ELF-1 (cell line): ENCODE results near the gene ZFPM1.
"Not testable (repeated sequence)": the region's sequence is repeated elsewhere in the genome, so short reads cannot be mapped to it uniquely, and the experiment has no call there.

Source experiments
- DNase-seq: peaks from one replicate; pipeline ENCODE4 v3.0.0-alpha.2; 2016; ENCODE audit warnings: low read depth, low spot score

The ZFPM1 gene

DNA sequence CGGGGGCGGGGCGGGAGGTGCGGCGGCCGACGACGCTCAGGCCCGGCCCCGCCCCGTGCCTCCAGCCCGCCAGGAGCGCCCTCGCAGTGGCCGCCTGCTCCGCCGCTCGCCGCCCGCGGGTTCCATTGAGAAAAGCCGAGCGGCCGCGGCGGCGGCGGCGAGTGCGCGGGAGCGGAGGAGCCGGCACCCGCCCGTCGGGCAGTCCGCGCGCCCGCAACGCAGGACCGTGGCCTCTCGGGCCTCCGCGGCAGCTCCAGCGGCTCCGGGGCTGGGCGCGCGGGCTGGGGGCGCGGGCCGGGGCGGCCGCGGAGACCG lies at the start of gene ZFPM1:
TSS of gene ZFPM1 (plus strand) at position 64 of the 315 bp plus-strand sequence. CDS start 359 bp downstream, outside the sequence.
- DNase-seq, result no peak

- no peak for DNase-seq
These were observed 49.1 kb upstream of the ZFPM1 start for GRCh38 chr16:88403794-88404581.

- no peak for DNase-seq
These were observed 48.3 kb upstream of the ZFPM1 start for GRCh38 chr16:88404769-88405168.

GRCh38 chr16:88405216-88406060 lies 47.6 kb upstream of the ZFPM1 start:
- no peak for DNase-seq

DNA sequence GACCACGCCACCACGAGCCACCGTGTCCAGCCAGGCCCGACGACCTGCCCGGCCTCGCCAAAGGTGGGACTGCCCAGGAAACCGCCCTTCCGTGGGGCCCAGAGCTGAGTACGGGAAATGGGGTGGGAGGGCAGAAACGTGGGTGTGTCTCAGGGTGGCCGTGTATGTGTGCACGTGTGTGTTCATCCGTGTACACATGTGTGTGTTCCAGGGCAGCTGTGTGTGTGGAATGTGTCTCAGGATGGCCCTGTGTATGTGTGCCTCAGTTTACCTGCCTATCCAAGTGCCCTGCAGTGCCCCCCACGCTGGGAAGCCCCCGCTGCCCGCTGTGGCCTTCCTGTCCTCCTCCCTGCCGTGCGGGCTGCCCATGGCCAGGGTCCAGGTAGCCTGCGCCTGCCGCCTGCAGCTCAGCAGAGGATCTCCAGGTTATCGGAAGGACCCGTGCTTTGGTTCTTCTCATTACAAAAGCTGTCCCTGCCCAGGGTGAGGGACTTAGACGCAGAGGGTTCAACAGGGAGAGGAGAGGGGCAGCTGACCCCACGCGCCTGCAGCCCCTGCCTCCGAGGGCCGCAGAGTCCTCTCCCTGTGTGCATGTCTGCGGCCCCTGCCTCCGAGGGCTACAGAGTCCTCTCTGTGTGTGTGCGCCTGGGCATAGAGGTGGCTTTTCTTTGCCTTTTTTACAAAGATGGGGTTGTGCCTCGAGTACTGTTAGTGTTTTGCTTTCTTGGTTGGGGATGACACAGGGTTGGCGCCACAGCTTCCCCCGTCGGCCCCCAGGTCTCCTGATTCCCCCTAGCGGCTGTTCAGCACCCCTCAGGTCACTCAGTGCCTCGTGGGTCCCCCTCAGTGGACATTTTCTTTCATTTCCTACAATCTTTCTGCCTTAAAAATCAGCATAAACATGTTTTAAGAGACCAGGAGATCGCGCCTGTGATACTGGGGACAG lies 46.7 kb upstream of the ZFPM1 start:
- DNase-seq, result peak; percentile 12

GRCh38 chr16:88407042-88407420 lies 46.0 kb upstream of the ZFPM1 start:
- DNase-seq, result no peak

- no peak for DNase-seq
These were observed 45.3 kb upstream of the ZFPM1 start for GRCh38 chr16:88407807-88408206.

DNA sequence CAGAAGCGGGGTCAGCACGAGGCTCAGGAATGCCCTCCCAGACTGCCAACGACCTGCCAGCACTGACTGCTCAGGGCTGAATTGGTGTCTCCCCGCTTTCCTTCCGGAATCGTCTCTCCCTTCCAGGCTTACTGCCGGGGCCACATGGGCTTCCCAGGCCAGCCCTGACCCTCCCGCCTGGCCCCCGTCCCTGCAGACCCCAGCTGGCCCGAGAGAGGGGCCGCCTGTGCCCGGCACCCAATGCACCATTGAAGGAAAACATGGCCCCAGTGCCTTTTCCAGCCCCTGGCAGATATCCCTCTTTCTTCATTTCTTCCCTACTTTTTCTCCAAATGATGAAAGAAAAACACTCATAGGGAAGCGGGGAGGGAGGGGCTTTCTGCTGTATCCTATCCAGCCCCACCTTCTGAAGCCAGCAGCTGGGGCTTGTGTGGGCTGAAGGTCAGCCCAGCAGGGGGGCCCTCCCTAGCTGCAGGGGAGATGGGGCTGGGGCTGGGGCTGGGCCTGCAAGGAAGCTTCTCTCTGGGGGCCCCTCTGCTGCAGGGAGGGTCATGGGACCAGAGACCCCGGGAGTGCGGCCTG lies 44.4 kb upstream of the ZFPM1 start:
- no peak for DNase-seq

DNA sequence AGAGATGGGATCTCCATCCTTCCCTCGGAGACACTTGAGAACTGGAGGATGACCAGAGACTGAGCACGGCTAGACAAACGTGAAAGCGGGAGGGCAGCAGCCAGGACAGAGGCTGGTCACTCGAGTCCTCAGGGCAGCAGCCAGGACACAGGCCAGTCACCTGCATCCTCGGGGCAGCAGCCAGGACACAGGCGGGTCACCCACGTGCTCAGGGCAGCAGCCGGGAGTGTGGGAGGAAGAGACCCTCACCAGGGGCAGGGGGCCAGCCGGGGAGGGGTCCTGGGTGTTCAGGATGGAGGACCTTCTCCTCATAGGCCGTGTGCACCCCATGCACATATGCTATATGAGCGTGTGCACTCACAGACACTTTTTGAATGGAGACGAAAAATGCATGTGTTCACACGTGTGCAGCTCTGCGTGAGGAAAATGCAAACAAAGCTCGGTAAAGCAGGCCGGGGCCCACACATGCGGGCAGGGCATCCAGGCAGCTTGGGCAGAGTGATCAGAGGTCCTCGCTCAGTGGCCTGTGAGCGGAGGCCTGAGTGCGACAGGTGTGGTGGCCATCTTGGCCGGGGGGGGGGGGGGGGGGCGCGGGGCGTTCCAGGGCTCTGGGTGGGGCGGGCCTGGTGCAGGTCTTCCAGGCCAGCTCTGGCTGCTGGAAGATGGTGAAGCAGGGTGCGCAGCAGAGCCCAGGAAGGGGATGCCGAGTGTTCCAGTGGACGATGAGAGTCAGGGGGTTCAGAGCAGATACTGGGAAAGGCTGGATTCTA lies 43.6 kb upstream of the ZFPM1 start:
- DNase-seq, result no peak

- DNase-seq, result not testable (repeated sequence)
These were observed 42.6 kb upstream of the ZFPM1 start for GRCh38 chr16:88410297-88410968.

- DNase-seq, result no peak
These were observed 41.0 kb upstream of the ZFPM1 start for GRCh38 chr16:88411951-88412576.

DNA sequence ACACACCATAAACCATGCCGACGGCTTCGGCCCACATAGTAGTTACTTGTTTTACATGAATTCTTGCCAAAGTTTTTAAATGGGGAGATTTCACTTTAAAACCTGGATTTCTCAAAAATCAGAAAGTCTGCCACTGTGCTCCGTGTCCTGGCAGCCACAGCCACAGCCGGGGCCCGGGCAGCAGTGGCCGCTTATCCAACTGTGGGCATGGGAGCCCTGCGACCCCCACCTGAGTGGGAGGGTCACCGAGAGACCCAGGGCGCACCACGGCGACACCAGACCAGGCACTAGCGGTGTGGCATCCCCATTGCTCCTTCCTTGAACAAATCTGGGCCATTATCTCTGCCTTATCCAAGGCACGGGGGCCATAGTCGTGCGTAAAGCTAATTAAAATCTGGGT lies 40.3 kb upstream of the ZFPM1 start:
- DNase-seq, result no peak

GRCh38 chr16:88413231-88413630 lies 39.8 kb upstream of the ZFPM1 start:
- no peak for DNase-seq

DNA sequence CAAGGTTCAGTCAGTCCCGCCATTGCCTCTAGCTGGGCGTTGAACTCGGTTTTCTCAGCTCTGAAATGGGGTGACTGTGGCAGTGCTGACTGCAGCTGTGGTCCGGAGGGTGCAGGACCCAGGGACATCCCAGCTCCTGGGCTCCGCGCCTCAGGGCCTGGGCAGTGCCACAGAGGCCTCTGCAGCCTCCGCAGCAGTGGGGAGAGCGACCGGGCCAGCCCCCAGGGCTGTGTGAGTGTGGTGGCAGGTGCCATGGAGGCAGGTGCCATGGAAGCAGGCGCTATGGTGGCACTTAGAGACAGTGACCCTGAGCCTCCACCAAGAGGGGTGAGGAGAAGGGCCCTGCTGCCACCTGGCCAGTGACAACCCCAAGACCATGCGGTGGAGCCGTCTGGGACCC lies 39.4 kb upstream of the ZFPM1 start:
- DNase-seq, result no peak

DNA sequence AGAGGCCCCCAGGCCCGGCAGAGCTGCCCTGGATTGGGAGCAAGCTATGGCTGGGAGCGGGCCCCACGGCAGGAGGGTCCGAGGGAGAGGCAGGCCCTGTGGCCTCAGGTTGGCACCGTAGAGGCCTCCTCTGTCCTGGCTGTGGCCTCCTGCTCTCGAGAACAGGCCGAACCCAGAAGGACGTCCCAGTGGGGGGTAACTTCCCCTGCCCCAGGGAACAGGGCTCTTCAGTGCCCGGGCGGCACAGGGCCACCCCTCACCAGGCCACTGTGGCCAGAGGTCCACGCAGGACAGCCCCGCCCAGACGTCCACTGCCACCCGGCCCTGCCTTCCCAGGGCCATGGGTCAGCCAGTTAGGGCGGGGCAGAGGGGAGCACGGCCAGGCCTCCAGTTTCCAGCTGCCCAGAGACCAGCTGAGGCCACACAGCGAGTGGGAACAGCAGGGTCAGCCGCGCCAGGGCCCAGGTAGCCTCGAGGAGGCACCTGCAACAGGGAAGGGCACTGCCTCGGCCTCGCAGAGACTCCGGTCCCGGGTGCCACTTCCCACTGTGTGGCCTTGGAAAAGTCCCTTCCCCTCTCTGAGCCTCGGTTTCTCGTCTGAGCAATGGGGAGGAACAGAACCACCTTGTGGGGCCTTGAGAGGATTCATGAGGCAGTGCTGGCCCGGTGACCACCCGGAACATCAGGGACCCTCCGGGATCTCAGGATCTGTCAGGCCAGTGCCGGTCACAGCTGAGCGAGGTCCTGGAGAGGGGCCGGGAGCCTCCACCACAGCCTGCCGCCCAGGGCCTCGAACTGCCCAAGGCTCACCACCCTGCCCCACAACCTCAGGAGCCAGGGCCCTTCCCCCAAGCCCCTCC lies 38.3 kb upstream of the ZFPM1 start:
- no peak for DNase-seq

- no peak for DNase-seq
These were observed 37.7 kb upstream of the ZFPM1 start for GRCh38 chr16:88415381-88415705.

DNA sequence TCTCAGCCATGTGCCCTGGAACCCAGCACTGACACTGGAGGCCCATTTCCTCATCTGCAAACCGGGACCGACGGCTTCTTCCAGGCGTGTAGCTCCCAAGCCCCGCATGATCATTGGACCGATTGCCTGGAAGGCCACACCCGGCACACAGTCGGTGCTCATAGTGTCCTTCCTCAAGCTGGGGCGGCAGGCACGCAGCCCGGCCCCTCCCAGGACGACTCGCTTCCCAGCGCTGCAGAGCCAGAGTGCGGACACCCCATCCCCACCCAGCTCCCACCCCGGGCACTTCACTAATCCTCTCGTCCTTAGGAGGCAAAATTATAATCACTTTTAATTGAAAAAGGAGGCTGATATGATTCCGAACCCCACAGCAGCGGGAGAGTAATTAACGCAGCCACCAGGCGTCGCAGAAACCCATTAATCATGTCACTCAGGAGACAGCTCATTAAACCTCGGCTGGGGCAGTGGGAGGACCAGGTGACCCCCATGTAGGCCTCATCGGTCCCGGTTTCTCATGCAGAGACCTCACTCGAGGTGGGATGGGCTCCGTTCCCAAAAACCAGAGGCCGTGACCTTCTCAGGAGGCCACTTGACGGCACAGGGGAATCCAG lies 37.3 kb upstream of the ZFPM1 start:
- no peak for DNase-seq

- DNase-seq, result no peak
These were observed 36.4 kb upstream of the ZFPM1 start for GRCh38 chr16:88416686-88417085.
